ENCODE data around the gene ARTN.

ARTN gene

GRCh38 chr1:43945674-43946235, 12.2 kb downstream of the ARTN start:
- Histone ChIP-seq H3K4me1 (ENCODE audit: insufficient read depth, poor library complexity, severe bottlenecking) (peaks cover 8% of the 10 kb centered on the region), H3K9me3 (ENCODE audit: severe bottlenecking) (no peaks in the 10 kb centered on the region), H3K27ac (ENCODE audit: poor library complexity, severe bottlenecking) (peak overlapping the region; percentile 60), H3K36me3 (ENCODE audit: low read depth) (0 out of 2 replicates have a peak, but pooled peaks cover 4% of the 10 kb centered on the region), H3K4me3 (ENCODE audit: severe bottlenecking) (peak overlapping the region; percentile 50), H3K27me3 (ENCODE audit: insufficient read depth, poor library complexity, severe bottlenecking) (no peaks in the 10 kb centered on the region)
- TF ChIP-seq CTCF (IDR thresholded peaks at IDR 0.05; ENCODE audit: poor library complexity, severe bottlenecking) = no peak
- DNase-seq (ENCODE audit: low spot score) = no peak
- no peak for ATAC-seq (ENCODE audit: low read depth)

- DNase-seq (ENCODE audit: low spot score) = peak; percentile 90
- peak within 1 kb of the TSS; percentile 50 for H3K4me3 ChIP-seq (ENCODE audit: severe bottlenecking)
- H3K4me1 ChIP-seq (ENCODE audit: insufficient read depth, poor library complexity, severe bottlenecking) = peaks cover 8% of the 10 kb centered on the region
- no peaks in the 10 kb centered on the region for H3K9me3 ChIP-seq (ENCODE audit: severe bottlenecking)
- no peaks in the 10 kb centered on the region for H3K27me3 ChIP-seq (ENCODE audit: insufficient read depth, poor library complexity, severe bottlenecking)
- peak within 1 kb of the TSS; percentile 60 for H3K27ac ChIP-seq (ENCODE audit: poor library complexity, severe bottlenecking)
- TF ChIP-seq CTCF (IDR thresholded peaks at IDR 0.05; ENCODE audit: poor library complexity, severe bottlenecking) = peak; percentile 80
- H3K36me3 ChIP-seq (ENCODE audit: low read depth) = 0 out of 2 replicates have a peak, but pooled peaks cover 4% of the 10 kb centered on the region
- ATAC-seq (ENCODE audit: low read depth) = peak; percentile 89
Observed at GRCh38 chr1:43946236-43947060, 12.8 kb downstream of the ARTN start, which contains the start of gene IPO13. Gene IPO13, plus strand, starts transcription at chr1:43946950. Its CDS starts 651 bp downstream, at chr1:43947601.

GRCh38 chr1:43947061-43947873, 13.7 kb downstream of the ARTN start:
- no peak for ATAC-seq (ENCODE audit: low read depth)
- Histone ChIP-seq H3K4me3 (ENCODE audit: severe bottlenecking) (peak overlapping the region; percentile 50), H3K36me3 (ENCODE audit: low read depth) (0 out of 2 replicates have a peak, but pooled peaks cover 4% of the 10 kb centered on the region), H3K27ac (ENCODE audit: poor library complexity, severe bottlenecking) (peak overlapping the region; percentile 60), H3K4me1 (ENCODE audit: insufficient read depth, poor library complexity, severe bottlenecking) (peaks cover 8% of the 10 kb centered on the region), H3K9me3 (ENCODE audit: severe bottlenecking) (no peaks in the 10 kb centered on the region), H3K27me3 (ENCODE audit: insufficient read depth, poor library complexity, severe bottlenecking) (no peaks in the 10 kb centered on the region)
- no peak for DNase-seq (ENCODE audit: low spot score)
- TF ChIP-seq CTCF (IDR thresholded peaks at IDR 0.05; ENCODE audit: poor library complexity, severe bottlenecking) = no peak

GRCh38 chr1:43947874-43948437, 14.4 kb downstream of the ARTN start:
- Histone ChIP-seq H3K27ac (ENCODE audit: poor library complexity, severe bottlenecking) (peak overlapping the region; percentile 60), H3K4me1 (ENCODE audit: insufficient read depth, poor library complexity, severe bottlenecking) (peaks cover 8% of the 10 kb centered on the region), H3K4me3 (ENCODE audit: severe bottlenecking) (peak overlapping the region; percentile 50), H3K27me3 (ENCODE audit: insufficient read depth, poor library complexity, severe bottlenecking) (no peaks in the 10 kb centered on the region), H3K9me3 (ENCODE audit: severe bottlenecking) (no peaks in the 10 kb centered on the region), H3K36me3 (ENCODE audit: low read depth) (0 out of 2 replicates have a peak, but pooled peaks cover 4% of the 10 kb centered on the region)
- no peak for TF ChIP-seq CTCF (IDR thresholded peaks at IDR 0.05; ENCODE audit: poor library complexity, severe bottlenecking)
- DNase-seq (ENCODE audit: low spot score) (no peak), ATAC-seq (ENCODE audit: low read depth) (no peak)

Data from RWPE2 (cell line).